Liver (tissue), 3 donors: ENCODE measurements around the gene SASH1.

Experiments
- CTCF ChIP-seq: fragments of 150-350 bp; IDR thresholded peaks from 2 replicates; pipeline ENCODE4 v1.5.1; 2017; ENCODE audit warnings: improper control_type of control experiment, low read depth, low read length; ENCODE audit not compliant: missing input control
- GABPA ChIP-seq, 2 donors: IDR thresholded peaks in 1 of 2; conservative IDR thresholded peaks in 1 of 2; 2 replicates each; pipeline ENCODE4 v1.6.1; 2016; ENCODE audit warnings: antibody characterized with exemption in 2 of 2, mild to moderate bottlenecking in 1 of 2, moderate library complexity in 1 of 2
- RAD21 ChIP-seq, 2 donors: IDR thresholded peaks; 2 replicates each; pipeline ENCODE4 v1.6.1; 2016; ENCODE audit warnings: antibody characterized with exemption in 2 of 2, mild to moderate bottlenecking in 2 of 2
- REST ChIP-seq: IDR thresholded peaks from 2 replicates; pipeline ENCODE4 v1.6.1; 2016; ENCODE audit warnings: antibody characterized with exemption, mild to moderate bottlenecking
- donor health status: healthy.
- donor health status: healthy.

GRCh38 chr6:148431840-148432239 lies 89.2 kb downstream of the SASH1 start:
- TF ChIP-seq CTCF (no peak), RAD21 (IDR thresholded peaks at IDR 0.05) (no peak), REST (no peak), GABPA (IDR thresholded peaks at IDR 0.05 in 1 of 2, conservative IDR thresholded peaks at IDR 0.05 in 1 of 2) (no peak)
